Gastroesophageal sphincter (tissue), 4 donors: Measurements from ENCODE around the gene ICAM5. TPM values are rescaled to one million over a fixed set of nuclear protein-coding genes. Genes with fewer than 3 reads are reported as not detected.
"Not testable (repeated sequence)": the region's sequence is repeated elsewhere in the genome, so short reads cannot be mapped to it uniquely, and the experiment has no call there.

Experiments
- ATAC-seq: fragments of 150-250 bp; one replicate; pipeline ENCODE4 v1.9.1; 2016; ENCODE audit warnings: mild to moderate bottlenecking, moderate library complexity
- H3K27ac ChIP-seq, 4 donors: fragments of 200-600 bp; sonication (generic) in 3 of 4; 1 replicate in 3 of 4; 2 replicates in 1 of 4; pipeline ENCODE4 v1.5.1; 2016 to 2019
- H3K27me3 ChIP-seq: fragments of 200-600 bp; sonication (generic); one replicate; pipeline ENCODE4 v1.5.1; 2019
- H3K36me3 ChIP-seq, 2 donors: fragments of 200-600 bp; sonication (generic); one replicate each; pipeline ENCODE4 v1.5.1; 2019; ENCODE audit warnings: control low read depth in 1 of 2
- H3K4me1 ChIP-seq, 3 donors: fragments of 200-600 bp; sonication (generic); 1 replicate in 2 of 3; 2 replicates in 1 of 3; pipeline ENCODE4 v1.5.1; 2016 to 2019; ENCODE audit warnings: control low read depth in 2 of 3
- H3K4me3 ChIP-seq, 2 donors: fragments of 200-600 bp; sonication (generic); one replicate each; pipeline ENCODE4 v1.5.1; 2019; ENCODE audit warnings: mild to moderate bottlenecking in 1 of 2, moderate library complexity in 1 of 2
- H3K9me3 ChIP-seq, 3 donors: fragments of 200-600 bp; sonication (generic); one replicate each; pipeline ENCODE4 v1.5.1; 2017 to 2019; ENCODE audit warnings: control low read depth in 2 of 3
- EP300 ChIP-seq: sonication (generic); formaldehyde crosslinking; IDR thresholded peaks from one replicate; pipeline ENCODE4 v1.6.1; 2017; ENCODE audit warnings: antibody characterized with exemption, mild to moderate bottlenecking
- POLR2A ChIP-seq, 2 donors: fragments of 450-650 bp; IDR thresholded peaks; one replicate each; pipeline ENCODE4 v1.6.1; 2017; ENCODE audit warnings: antibody characterized with exemption in 2 of 2, mild to moderate bottlenecking in 2 of 2, moderate library complexity in 1 of 2
- POLR2AphosphoS5 ChIP-seq: sonication (generic); formaldehyde crosslinking; IDR thresholded peaks from one replicate; pipeline ENCODE4 v1.6.1; 2017; ENCODE audit warnings: antibody characterized with exemption
- WGBS, 2 donors: methylation state at CpG; one replicate each; pipeline ENCODE4 v1.1.5; 2018; ENCODE audit warnings: low coverage in 1 of 2; 5-methylcytosine and 5-hydroxymethylcytosine counted together
- total RNA-seq, 4 donors: library from RNA; depleted of rRNA; stranded (reverse); fragments of >200 nt; gene quantifications; one replicate each; pipeline ENCODE4 v1.1.0, GENCODE V29; 2016
- TF ChIP-seq, protein P1 (sequence below), 4 experiments: fragments of 200-600 bp in 2 of 4; fragments of 450-650 bp in 2 of 4; sonication (generic) in 1 of 4; IDR thresholded peaks; one replicate each; pipeline ENCODE4 v1.5.1; 2017 to 2019; ENCODE audit warnings: antibody characterized with exemption in 4 of 4, mild to moderate bottlenecking in 2 of 4, moderate library complexity in 2 of 4

The ICAM5 gene
- total RNA-seq, 4 donors from 2014 or later, result 0.12 to 0.54 (median 0.47) TPM; not detected in 1

DNA sequence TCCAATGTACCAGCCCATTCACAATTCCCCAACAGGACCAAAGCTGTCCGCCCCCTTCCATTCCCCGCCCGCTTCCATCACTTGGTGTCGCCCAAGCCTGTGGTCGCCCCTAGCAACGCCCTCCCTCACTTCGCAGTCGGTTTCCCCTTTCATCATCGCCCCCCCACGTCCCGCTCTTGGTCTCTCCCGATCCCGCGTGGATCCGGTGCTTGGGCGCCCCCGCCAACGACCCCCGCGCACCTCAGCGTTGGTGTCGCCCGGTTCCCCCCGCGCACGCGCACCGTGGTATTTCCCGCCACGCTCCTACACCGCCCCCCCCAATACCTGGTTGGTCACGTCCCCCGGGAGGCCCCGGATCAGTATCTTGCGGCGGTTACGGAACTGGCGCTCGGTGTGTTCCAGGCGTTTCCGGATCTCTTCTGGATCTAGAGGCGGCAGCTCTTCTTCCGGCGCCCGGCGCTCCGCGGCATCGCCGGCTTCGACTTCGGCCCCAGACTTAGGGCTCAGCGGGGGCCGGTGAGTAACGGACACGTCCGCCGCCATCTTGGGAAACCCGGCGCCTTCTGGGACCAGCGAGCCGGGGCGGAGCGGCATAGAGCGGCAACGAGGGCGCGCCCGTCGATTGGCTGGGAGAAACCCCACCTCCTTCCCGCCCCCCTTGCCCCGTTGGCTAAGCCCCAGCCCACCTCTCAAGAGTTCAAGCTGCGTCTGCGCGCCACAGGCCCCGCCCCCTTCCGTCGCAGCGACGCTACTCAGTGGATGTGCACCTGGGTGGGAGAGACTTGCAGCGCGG lies 43.4 kb downstream of the ICAM5 start, which contains the start of gene RAVER1:
Gene RAVER1 (minus strand): TSS at position 565 of the 793 bp plus-strand sequence. CDS start 22 bp downstream, at position 543.
- no peaks in the 10 kb centered on the region for H3K27me3 ChIP-seq
- peak; percentile 95 for ATAC-seq
- H3K4me1 ChIP-seq, result peaks cover 0 to 39% (median 17%) of the 10 kb centered on the region in 3 donors
- peak within 1 kb of the TSS; percentile 86 for H3K4me3 ChIP-seq
- peak within 1 kb of the TSS; percentile 89 to 97 (median 93) for H3K27ac ChIP-seq
- TF ChIP-seq EP300 (no peak), POLR2A (IDR thresholded peaks at IDR 0.05) (peak; percentile 76 to 81), POLR2AphosphoS5 (peak; percentile 85)
- TF ChIP-seq, protein P1, sequence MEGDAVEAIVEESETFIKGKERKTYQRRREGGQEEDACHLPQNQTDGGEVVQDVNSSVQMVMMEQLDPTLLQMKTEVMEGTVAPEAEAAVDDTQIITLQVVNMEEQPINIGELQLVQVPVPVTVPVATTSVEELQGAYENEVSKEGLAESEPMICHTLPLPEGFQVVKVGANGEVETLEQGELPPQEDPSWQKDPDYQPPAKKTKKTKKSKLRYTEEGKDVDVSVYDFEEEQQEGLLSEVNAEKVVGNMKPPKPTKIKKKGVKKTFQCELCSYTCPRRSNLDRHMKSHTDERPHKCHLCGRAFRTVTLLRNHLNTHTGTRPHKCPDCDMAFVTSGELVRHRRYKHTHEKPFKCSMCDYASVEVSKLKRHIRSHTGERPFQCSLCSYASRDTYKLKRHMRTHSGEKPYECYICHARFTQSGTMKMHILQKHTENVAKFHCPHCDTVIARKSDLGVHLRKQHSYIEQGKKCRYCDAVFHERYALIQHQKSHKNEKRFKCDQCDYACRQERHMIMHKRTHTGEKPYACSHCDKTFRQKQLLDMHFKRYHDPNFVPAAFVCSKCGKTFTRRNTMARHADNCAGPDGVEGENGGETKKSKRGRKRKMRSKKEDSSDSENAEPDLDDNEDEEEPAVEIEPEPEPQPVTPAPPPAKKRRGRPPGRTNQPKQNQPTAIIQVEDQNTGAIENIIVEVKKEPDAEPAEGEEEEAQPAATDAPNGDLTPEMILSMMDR (IDR thresholded peaks at IDR 0.05), result no peak
- no peaks in the 10 kb centered on the region for H3K9me3 ChIP-seq
- peaks cover 0 to 28% of the 10 kb centered on the region in 2 donors for H3K36me3 ChIP-seq
- 0 to 4% methylated on average over 10 to 13 of the region's 82 CpGs for WGBS, 2 donors

DNA sequence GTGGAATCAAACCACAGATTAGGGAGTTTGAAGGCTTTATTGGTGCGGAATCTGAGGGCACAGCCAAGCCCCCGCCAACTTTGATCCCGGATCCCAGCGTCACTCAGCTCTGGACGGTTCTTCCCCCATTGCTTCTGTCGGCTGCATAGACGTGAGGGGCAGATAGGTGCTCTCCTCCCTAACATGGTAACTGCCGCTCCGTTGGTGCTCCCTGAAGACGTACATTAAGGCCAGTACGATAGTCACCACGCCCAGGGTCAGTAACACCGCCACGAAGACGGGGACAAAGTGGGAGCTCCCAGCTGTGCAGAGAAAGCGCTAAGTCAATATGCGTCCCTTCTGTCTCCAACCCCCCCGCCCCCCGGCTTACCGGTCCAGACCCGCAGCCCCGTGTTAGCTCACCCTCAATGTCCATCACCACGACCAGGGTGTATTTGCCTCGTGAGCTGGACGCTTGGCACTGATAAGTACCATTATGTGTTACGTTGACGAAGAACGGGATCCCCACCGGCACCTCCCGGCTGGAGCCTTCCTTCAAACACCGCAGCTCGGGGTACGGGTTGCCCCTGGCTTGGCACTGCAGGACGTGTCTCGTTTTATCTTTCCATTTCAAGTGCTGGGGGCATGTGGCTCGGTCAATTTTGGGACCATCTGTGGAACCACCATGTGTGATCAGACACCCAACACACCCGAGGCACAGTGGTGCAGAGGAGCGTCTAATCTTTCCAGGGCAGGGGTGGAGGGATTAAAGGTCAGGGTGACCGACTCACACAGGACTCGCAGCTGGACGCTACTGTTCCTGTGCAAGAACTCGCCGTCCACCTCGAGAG lies 44.2 kb downstream of the ICAM5 start:
- H3K4me3 ChIP-seq, result peak overlapping the region; percentile 86
- peak; percentile 2 for ATAC-seq
- H3K27me3 ChIP-seq, result no peaks in the 10 kb centered on the region
- TF ChIP-seq POLR2AphosphoS5 (no peak), POLR2A (IDR thresholded peaks at IDR 0.05) (no peak), EP300 (no peak)
- TF ChIP-seq, protein P1 (IDR thresholded peaks at IDR 0.05), result no peak
- peak overlapping the region; percentile 47 to 97 (median 93) for H3K27ac ChIP-seq
- WGBS, 2 donors, result 0 to 17% methylated on average over 3 to 5 of the region's 44 CpGs
- peaks cover 0 to 20% of the 10 kb centered on the region in 2 donors for H3K36me3 ChIP-seq
- H3K9me3 ChIP-seq, result no peaks in the 10 kb centered on the region
- peaks cover 0 to 39% (median 17%) of the 10 kb centered on the region in 3 donors for H3K4me1 ChIP-seq

DNA sequence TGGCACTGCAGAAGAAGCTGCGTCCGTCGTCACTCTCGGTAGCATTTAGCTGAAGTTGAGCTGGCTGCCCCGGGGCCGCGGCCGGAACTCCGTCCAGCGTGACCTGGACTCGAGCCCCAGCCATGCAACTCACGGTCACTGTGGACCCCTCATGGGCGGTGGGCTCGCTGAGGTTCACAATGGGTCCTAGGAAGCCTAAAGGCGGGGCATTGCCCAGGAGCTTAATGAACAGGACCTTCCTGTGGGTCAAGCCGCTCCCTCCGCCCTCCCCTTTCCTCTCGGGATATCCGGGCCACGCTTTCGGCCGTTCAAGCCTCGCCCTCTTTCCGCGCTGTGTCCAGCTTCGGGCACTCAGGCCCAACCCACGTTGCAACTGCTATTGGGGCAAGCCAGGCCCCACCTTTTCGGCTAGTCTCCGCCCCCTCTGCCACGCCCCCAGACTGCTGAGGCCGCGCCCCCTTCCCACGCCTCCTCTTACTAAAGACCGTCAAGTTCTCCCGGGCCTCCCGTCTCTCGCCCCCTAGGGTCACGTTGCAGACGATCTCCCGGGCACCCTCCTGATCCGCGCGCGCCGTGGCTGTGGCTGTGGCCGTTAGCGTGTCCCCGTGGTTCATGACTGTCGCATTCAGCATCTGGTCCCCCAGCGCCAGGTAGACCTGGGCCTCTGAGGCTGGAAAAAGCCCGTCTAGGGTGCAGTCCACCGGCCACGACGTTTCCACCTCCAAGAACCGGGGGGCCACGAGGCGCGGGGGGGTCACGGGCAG lies 45.0 kb downstream of the ICAM5 start:
- Histone ChIP-seq H3K36me3 (peaks cover 0 to 12% of the 10 kb centered on the region in 2 donors), H3K9me3 (no peaks in the 10 kb centered on the region), H3K27me3 (no peaks in the 10 kb centered on the region), H3K4me1 (peaks cover 0 to 39% (median 17%) of the 10 kb centered on the region in 3 donors), H3K27ac (peak overlapping the region; percentile 47 to 97 (median 93)), H3K4me3 (peak overlapping the region; percentile 86)
- WGBS, 2 donors, result 14% methylated on average over 18 of the region's 59 CpGs; no CpG with 5 or more reads in 1 of the 2 donors
- ATAC-seq, result peak; percentile 85
- TF ChIP-seq EP300 (no peak), POLR2AphosphoS5 (peak; percentile 61), POLR2A (IDR thresholded peaks at IDR 0.05) (peak; percentile 33 to 45)
- TF ChIP-seq, protein P1 (IDR thresholded peaks at IDR 0.05), result peak in 2 of 4 experiments; percentile 12 to 35

DNA sequence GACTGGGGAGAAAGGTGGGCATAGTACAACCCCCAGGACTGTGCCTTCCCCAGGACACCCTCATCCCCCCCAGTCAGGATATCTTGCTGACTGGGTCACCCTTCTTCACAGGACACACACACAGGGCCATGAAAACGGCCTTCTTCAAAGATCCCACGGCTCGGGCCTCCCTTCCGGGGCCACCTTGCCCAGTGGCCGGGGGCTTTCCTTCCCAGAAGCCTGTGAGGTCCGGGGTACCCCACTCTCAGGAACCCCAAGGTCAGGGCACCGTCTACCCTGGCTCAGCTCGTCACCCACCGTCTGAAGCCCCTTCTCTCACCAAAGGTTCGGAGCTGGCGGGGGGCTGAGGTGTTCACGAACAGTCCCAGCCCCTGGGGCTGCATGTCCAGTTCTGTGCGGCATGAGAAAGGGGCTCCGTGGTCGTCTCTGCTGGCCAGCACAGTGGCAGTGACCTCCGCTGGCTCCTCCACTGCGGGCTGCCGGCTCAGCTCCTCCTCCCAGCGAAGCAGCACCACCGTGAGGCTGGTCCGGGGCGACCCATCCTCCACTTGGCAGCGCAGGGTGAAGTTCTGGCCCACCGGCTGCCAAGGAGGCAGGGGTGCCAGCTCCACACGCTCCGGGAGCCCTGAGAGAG lies 45.7 kb downstream of the ICAM5 start:
- no peak for TF ChIP-seq POLR2AphosphoS5
- TF ChIP-seq POLR2A (IDR thresholded peaks at IDR 0.05), result no peak
- TF ChIP-seq, protein P1 (IDR thresholded peaks at IDR 0.05), result no peak
- no peak for TF ChIP-seq EP300
- H3K36me3 ChIP-seq, result peaks cover 0 to 5% of the 10 kb centered on the region in 2 donors
- no peak for ATAC-seq
- no CpG with 5 or more reads among the region's 26 CpGs for WGBS, 2 donors
- no peaks in the 10 kb centered on the region for H3K27me3 ChIP-seq
- H3K27ac ChIP-seq, result peak overlapping the region in 3 of 4 donors; percentile 92 to 97 (median 94)
- peaks cover 0 to 39% (median 17%) of the 10 kb centered on the region in 3 donors for H3K4me1 ChIP-seq
- H3K9me3 ChIP-seq, result no peaks in the 10 kb centered on the region
- H3K4me3 ChIP-seq, result peak overlapping the region in 1 of 2 donors; percentile 86

DNA sequence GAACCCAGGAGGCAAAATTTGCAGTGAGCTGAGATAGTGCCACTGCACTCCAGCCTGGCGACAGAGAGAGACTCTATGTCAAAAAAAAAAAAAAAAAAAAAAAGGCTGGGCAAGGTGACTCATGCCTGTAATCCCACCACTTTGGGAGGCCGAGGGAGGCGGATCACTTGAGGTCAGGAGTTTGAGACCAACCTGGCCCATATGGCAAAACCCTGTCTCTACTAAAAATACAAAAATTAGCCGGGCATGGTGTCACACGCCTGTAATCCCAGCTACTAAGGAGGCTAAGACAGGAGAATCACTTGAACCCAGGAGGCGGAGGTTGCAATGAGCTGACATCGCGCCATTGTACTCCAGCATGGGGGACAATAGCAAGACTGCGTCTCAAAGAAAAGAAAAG lies 47.0 kb downstream of the ICAM5 start:
- not testable (repeated sequence) for H3K27me3 ChIP-seq, H3K4me3 ChIP-seq, H3K9me3 ChIP-seq, H3K27ac ChIP-seq, ATAC-seq, H3K36me3 ChIP-seq
- peaks cover 0 to 36% (median 16%) of the 10 kb centered on the region in 3 donors for H3K4me1 ChIP-seq
- 80 to 94% methylated on average over 5 of the region's 9 CpGs for WGBS, 2 donors
